HepG2 (cell line): ENCODE measurements around the gene ETFB. TPM values are rescaled to one million over a fixed set of nuclear protein-coding genes. Genes with fewer than 3 reads are reported as not detected.

ENCODE experiments used
- BORCS8-MEF2B ChIP-seq: sonication (generic); formaldehyde crosslinking; IDR thresholded peaks from 2 replicates; pipeline ENCODE4 v1.8.0; 2022; ENCODE audit warnings: mild to moderate bottlenecking, missing genetic modification reagents
- FOXO1 ChIP-seq: sonication (generic); formaldehyde crosslinking; IDR thresholded peaks from 2 replicates; pipeline ENCODE4 v1.4.0; 2020; ENCODE audit warnings: missing genetic modification reagents
- FOXP1 ChIP-seq, 2 experiments: fragments of 450-650 bp in 1 of 2; IDR thresholded peaks; 2 replicates each; pipeline ENCODE4 v1.6.1; 2017 to 2018; ENCODE audit warnings: antibody characterized with exemption in 1 of 2
- NFE2L2 ChIP-seq: fragments of 150-350 bp; IDR thresholded peaks from 2 replicates; pipeline ENCODE4 v1.6.1; 2014; ENCODE audit warnings: low read length
- PITX1 ChIP-seq: sonication (generic); formaldehyde crosslinking; IDR thresholded peaks from 2 replicates; pipeline ENCODE4 v1.5.1; 2020; ENCODE audit warnings: mild to moderate bottlenecking, missing genetic modification reagents
- RXRA ChIP-seq: sonication (generic); formaldehyde crosslinking; IDR thresholded peaks from 2 replicates; pipeline ENCODE4 v1.5.1; 2020; ENCODE audit warnings: missing genetic modification reagents
- ZNF567 ChIP-seq: sonication (generic); formaldehyde crosslinking; IDR thresholded peaks from 2 replicates; pipeline ENCODE4 v1.8.1; 2023; ENCODE audit warnings: mild to moderate bottlenecking, missing genetic modification reagents, borderline replicate concordance
- polyA plus RNA-seq, 8 experiments: library from polyadenylated mRNA; depleted of rRNA in 3 of 8; stranded (reverse) in 7 of 8; unstranded in 1 of 8; fragments of >200 nt; fragmentation: Illumina TruSeq in 4 of 8; extraction: Trizol in 4 of 8; gene quantifications; 2 replicates each; pipeline versions ENCODE4 v1.2.1 to v1.2.3, GENCODE V29; 2011 to 2016; ENCODE audit warnings: low read depth in 4 of 8, missing spikeins in 1 of 8, mixed read lengths in 1 of 8; ENCODE audit not compliant: insufficient read depth in 1 of 8
- total RNA-seq, 5 experiments: library from RNA; depleted of rRNA; stranded (reverse); fragments of >200 nt; fragmentation: Illumina TruSeq; extraction: Trizol; gene quantifications; 2 replicates each; pipeline ENCODE4 v1.2.3, GENCODE V29; 2016; ENCODE audit warnings: low read depth in 1 of 5
- TF ChIP-seq, protein P1 (sequence below): sonication (generic); formaldehyde crosslinking; IDR thresholded peaks from 2 replicates; pipeline ENCODE4 v1.4.0; 2020; ENCODE audit warnings: low read depth, missing genetic modification reagents
- TF ChIP-seq, protein P2 (sequence below): sonication (generic); formaldehyde crosslinking; IDR thresholded peaks from 2 replicates; pipeline ENCODE4 v1.4.0; 2020; ENCODE audit warnings: mild to moderate bottlenecking, missing genetic modification reagents
- TF ChIP-seq, protein P3 (sequence below): sonication (generic); formaldehyde crosslinking; IDR thresholded peaks from 2 replicates; pipeline ENCODE4 v1.5.0; 2020; ENCODE audit warnings: missing genetic modification reagents
- TF ChIP-seq, protein P4 (sequence below): sonication (generic); formaldehyde crosslinking; IDR thresholded peaks from 2 replicates; pipeline ENCODE4 v1.5.0; 2020; ENCODE audit warnings: missing genetic modification reagents
- TF ChIP-seq, protein P5 (sequence below): sonication (generic); formaldehyde crosslinking; IDR thresholded peaks from 2 replicates; pipeline ENCODE4 v1.9.0; 2021; ENCODE audit warnings: missing genetic modification reagents, borderline replicate concordance
- TF ChIP-seq, protein P6 (sequence below): sonication (generic); formaldehyde crosslinking; IDR thresholded peaks from 2 replicates; pipeline ENCODE4 v1.8.0; 2022; ENCODE audit warnings: mild to moderate bottlenecking, missing genetic modification reagents

ETFB gene
- total and polyA plus RNA-seq, 2 of the 13 experiments (the other 11 are each of a cell fraction or from before 2014, with no cell fraction given): 678 to 1,314 TPM

DNA sequence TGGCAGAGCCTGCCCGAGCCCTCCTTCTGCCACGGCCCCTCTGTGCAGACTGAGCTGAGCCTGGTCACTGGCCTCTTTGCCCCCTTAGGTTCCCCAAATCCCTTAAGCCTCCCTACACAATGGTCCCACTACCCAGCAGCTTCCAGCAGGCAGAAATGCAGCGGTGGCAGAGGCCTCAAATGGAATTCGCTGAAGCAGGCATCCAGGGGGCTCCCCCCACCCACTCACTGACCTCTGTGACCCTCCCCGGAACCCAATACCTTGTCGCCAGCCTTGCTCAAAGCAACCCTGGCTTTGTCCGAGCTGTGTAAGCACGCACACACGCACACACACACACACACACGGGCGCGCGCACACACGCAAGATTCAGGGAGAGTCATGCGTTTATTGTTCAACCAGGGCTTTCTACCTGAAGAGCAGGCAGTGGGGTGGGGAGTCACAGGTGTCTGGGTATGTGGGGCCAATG lies 21.8 kb upstream of the ETFB start, which contains the start of gene LIM2 (continued):
- TF ChIP-seq, protein P1, sequence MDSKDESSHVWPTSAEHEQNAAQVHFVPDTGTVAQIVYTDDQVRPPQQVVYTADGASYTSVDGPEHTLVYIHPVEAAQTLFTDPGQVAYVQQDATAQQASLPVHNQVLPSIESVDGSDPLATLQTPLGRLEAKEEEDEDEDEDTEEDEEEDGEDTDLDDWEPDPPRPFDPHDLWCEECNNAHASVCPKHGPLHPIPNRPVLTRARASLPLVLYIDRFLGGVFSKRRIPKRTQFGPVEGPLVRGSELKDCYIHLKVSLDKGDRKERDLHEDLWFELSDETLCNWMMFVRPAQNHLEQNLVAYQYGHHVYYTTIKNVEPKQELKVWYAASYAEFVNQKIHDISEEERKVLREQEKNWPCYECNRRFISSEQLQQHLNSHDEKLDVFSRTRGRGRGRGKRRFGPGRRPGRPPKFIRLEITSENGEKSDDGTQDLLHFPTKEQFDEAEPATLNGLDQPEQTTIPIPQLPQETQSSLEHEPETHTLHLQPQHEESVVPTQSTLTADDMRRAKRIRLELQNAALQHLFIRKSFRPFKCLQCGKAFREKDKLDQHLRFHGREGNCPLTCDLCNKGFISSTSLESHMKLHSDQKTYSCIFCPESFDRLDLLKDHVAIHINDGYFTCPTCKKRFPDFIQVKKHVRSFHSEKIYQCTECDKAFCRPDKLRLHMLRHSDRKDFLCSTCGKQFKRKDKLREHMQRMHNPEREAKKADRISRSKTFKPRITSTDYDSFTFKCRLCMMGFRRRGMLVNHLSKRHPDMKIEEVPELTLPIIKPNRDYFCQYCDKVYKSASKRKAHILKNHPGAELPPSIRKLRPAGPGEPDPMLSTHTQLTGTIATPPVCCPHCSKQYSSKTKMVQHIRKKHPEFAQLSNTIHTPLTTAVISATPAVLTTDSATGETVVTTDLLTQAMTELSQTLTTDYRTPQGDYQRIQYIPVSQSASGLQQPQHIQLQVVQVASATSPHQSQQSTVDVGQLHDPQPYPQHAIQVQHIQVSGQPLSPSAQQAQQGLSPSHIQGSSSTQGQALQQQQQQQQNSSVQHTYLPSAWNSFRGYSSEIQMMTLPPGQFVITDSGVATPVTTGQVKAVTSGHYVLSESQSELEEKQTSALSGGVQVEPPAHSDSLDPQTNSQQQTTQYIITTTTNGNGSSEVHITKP (CRISPR knock-in tag): no peak
- TF ChIP-seq, protein P2, sequence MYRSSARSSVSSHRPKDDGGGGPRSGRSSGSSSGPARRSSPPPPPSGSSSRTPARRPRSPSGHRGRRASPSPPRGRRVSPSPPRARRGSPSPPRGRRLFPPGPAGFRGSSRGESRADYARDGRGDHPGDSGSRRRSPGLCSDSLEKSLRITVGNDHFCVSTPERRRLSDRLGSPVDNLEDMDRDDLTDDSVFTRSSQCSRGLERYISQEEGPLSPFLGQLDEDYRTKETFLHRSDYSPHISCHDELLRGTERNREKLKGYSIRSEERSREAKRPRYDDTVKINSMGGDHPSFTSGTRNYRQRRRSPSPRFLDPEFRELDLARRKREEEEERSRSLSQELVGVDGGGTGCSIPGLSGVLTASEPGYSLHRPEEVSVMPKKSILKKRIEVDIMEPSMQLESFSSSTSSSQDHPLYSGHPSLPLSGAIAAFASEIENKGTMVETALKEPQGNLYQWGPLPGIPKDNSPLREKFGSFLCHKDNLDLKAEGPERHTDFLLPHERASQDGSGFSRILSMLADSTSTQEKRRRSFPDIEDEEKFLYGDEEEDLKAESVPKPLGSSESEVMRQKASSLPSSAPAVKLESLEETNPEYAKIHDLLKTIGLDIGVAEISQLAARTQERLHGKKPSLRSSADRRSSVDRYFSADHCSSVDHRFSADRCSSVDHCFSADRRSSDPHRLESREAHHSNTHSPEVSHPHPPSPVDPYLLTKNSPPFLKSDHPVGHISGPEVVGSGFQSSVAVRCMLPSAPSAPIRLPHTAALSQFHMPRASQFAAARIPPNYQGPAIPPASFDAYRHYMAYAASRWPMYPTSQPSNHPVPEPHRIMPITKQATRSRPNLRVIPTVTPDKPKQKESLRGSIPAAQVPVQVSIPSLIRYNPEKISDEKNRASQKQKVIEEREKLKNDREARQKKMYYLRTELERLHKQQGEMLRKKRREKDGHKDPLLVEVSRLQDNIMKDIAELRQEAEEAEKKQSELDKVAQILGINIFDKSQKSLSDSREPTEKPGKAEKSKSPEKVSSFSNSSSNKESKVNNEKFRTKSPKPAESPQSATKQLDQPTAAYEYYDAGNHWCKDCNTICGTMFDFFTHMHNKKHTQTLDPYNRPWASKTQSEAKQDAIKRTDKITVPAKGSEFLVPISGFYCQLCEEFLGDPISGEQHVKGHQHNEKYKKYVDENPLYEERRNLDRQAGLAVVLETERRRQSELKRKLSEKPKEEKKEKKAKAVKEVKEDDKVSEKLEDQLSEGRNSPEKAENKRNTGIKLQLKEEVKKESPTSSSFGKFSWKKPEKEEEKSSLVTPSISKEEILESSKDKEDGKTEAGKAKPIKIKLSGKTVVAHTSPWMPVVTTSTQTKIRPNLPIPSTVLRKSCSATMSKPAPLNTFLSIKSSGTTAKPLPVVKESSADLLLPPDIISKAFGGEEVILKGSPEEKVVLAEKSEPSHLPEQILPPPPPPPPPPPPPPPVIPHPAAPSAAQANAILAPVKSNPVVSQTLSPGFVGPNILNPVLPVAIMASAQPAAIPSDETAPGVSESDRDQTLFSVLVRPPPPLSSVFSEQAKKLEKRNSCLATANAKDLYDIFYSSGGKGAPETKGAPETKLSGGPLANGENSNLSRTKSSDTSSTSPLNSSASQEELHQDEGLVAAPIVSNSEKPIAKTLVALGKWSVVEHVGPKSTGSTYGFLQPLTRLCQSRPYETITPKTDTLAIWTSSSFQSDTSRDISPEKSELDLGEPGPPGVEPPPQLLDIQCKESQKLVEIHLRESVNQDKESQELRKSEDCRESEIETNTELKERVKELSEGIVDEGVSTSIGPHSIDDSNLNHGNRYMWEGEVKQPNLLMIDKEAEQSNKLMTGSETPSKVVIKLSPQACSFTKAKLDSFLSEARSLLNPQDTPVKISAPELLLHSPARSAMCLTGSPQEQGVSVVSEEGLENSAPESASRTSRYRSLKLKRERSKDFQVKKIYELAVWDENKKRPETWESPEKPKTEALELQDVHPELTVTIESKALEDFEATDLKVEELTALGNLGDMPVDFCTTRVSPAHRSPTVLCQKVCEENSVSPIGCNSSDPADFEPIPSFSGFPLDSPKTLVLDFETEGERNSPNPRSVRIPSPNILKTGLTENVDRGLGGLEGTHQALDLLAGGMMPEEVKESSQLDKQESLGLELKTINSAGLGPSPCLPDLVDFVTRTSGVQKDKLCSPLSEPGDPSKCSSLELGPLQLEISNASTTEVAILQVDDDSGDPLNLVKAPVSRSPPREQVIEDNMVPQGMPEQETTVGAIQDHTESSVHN (CRISPR knock-in tag): no peak
- TF ChIP-seq RXRA (CRISPR knock-in tag) (peak; percentile 57; the same call in 1 of the 2 replicates), PITX1 (no peak), ZNF567 (CRISPR knock-in tag) (no peak; the same call in 1 of the 2 replicates), FOXO1 (no peak), NFE2L2 (no peak), FOXP1 (IDR thresholded peaks at IDR 0.05) (no peak), FOXP1 (CRISPR knock-in tag; IDR thresholded peaks at IDR 0.05) (no peak), BORCS8-MEF2B (no peak)
- TF ChIP-seq, protein P3, sequence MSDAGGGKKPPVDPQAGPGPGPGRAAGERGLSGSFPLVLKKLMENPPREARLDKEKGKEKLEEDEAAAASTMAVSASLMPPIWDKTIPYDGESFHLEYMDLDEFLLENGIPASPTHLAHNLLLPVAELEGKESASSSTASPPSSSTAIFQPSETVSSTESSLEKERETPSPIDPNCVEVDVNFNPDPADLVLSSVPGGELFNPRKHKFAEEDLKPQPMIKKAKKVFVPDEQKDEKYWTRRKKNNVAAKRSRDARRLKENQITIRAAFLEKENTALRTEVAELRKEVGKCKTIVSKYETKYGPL (CRISPR knock-in tag): no peak
- TF ChIP-seq, protein P4, sequence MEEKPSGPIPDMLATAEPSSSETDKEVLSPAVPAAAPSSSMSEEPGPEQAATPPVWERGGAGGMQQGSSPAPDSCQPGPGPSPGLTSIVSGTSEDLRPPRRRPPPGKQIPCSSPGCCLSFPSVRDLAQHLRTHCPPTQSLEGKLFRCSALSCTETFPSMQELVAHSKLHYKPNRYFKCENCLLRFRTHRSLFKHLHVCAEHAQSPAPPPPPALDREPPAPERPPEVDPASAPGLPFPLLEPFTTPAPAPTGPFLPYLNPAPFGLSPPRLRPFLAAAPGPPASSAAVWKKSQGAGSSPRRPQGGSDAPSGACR (CRISPR knock-in tag): no peak
- TF ChIP-seq, protein P5, sequence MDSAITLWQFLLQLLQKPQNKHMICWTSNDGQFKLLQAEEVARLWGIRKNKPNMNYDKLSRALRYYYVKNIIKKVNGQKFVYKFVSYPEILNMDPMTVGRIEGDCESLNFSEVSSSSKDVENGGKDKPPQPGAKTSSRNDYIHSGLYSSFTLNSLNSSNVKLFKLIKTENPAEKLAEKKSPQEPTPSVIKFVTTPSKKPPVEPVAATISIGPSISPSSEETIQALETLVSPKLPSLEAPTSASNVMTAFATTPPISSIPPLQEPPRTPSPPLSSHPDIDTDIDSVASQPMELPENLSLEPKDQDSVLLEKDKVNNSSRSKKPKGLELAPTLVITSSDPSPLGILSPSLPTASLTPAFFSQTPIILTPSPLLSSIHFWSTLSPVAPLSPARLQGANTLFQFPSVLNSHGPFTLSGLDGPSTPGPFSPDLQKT (CRISPR knock-in tag): no peak
- TF ChIP-seq, protein P6, sequence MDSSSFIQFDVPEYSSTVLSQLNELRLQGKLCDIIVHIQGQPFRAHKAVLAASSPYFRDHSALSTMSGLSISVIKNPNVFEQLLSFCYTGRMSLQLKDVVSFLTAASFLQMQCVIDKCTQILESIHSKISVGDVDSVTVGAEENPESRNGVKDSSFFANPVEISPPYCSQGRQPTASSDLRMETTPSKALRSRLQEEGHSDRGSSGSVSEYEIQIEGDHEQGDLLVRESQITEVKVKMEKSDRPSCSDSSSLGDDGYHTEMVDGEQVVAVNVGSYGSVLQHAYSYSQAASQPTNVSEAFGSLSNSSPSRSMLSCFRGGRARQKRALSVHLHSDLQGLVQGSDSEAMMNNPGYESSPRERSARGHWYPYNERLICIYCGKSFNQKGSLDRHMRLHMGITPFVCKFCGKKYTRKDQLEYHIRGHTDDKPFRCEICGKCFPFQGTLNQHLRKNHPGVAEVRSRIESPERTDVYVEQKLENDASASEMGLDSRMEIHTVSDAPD: no peak
